ENCODE results near the gene METTL21C.

METTL21C gene

DNA sequence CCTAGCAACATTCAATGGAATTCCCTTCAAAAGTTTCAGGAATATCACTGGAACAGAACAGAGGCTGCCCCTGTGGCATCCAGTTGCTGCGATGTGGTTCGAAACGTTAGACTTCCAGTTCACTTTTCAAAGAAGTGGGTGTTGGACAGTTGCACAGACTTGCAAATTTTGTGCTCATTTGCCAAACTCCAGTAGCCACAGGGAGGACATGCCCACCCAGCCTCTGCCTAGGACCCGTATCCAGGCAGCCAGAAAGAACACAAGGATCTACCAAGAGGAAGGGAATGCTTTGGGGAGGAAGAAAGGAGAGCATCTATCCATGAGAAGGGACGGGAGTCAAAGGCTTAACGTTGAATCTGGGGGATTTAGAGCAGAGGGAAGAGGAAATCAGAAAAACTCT, at the start of gene METTL21C:
METTL21C (minus strand) TSS at position 108 of the 400 bp plus-strand sequence. CDS start 546 bp downstream, outside the sequence.
- no peak for DNase-seq (ENCODE audit: low read depth in 3 of 3, low spot score in 1 of 3)

GRCh38 chr13:102742506-102742905, 47.7 kb upstream of the METTL21C start:
- no peak for DNase-seq (ENCODE audit: low read depth in 3 of 3, low spot score in 1 of 3)

DNA sequence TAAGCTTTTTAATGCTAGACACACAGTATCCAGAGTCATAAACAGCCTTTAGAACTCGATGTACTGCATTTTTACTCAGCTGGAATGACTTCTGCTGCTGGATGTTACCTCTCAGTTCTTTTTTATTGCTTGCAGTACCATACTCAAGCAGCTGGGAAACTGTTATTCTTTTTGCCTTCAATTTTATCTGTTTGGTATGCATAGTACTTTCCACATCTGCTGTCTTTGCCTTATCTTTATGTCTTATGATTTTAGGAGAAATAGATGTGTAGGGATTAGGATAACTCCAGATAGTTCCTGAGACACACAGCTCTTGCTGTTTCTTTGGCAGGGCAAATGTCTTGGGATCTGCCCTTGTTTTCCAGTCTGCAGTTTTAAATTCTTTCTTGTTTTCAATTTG, 47.3 kb upstream of the METTL21C start:
- no peak for DNase-seq (ENCODE audit: low read depth in 3 of 3, low spot score in 1 of 3)

DNA sequence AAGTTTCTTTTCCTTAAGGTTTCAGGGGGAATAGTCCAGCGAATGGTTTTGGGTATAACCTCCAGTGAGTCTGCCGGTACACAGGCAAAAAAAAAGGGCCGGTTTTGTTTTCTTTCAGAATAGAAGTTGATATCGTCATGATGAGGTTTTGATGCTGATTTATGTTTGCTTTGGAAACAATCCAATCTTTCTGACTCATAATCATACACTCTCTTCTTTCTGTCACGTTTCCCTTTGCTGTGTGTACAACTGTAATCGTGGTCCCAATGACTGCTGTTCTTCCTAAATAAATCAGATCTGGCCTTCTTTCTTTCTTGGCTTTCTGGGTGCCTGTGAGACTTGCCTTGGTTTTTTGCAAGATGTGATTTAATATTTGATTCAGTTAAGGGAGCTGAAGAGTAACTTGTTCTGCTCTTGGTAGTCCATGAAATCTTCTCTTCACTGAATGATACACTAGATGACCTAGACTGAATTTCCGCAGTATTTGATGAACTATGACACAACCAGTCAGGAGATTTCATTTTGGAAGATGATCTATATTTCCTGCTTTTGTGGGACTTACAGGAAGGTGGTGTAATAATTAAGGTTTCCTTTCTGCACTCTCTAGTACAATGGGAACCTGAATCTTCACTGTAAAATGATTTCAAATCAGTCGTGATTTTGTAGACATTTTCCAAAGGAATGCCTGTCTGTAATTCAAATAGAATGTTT, 34.9 kb upstream of the METTL21C start:
- DNase-seq (ENCODE audit: low read depth in 3 of 3, low spot score in 1 of 3) = no peak

DNA sequence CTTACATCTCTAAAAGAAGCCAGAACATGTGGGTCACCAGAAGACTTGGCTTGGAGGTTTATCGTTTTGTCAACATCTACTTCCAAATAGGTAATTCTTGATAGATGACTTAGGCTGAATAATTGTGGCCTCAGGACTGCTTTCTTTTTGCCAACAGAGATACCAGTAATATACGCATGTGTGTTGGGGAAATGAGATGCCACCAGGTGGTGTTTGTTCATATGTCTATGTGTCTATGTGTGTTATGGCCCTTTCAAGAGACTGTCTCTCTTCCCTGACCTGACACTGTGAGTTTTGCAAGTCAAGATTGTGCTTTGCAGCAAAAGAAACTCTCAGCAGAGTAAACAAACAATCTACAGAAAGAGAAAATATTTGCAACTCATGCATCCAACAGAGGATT, 31.6 kb upstream of the METTL21C start:
- DNase-seq (ENCODE audit: low read depth in 3 of 3, low spot score in 1 of 3) = no peak

GRCh38 chr13:102724923-102725322, 30.1 kb upstream of the METTL21C start:
- no peak for DNase-seq (ENCODE audit: low read depth in 3 of 3, low spot score in 1 of 3)

DNA sequence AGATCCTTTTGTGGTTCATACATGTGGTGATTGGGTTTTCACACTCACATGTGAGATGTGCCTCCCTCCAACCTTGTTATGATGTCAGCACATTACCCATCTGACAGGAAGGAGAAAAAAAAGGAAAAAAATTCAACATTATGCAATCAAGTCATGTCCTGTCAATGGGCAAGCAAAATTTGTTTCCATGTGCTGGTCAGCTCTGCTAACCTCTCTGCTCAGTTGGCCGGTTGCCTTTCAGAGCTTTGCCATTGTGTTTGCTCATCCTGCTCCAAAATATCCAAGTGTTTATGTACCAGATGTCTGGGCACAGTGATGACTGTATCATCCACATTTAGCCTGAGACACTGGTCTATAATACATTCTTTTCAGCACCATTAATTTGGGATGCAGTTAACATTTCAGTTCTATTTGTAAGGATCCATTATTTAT, 27.0 kb upstream of the METTL21C start:
- DNase-seq (ENCODE audit: low read depth in 3 of 3, low spot score in 1 of 3) = no peak

DNA sequence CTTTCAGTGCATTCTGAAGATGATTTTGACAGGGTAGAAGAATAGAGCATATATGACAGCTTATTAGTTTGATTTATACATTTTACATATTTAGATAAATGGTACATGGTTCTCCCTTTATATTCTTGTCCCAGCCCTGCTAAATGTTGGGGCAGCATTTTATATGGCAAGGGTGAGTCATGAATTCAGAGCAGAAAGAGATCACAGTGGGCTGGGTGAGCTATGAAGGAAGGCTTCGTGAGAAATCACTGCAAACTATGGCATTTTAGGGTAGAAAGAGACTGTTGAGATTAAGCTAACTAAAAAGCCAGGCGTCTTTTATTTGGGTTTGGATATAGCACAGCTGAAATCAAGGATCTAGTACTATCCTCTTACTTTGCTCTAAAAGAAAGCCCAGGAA, 23.9 kb upstream of the METTL21C start:
- DNase-seq (ENCODE audit: low read depth in 3 of 3, low spot score in 1 of 3) = no peak

- DNase-seq (ENCODE audit: low read depth in 3 of 3, low spot score in 1 of 3) = no peak
Measured at GRCh38 chr13:102715447-102715846, 20.6 kb upstream of the METTL21C start.

DNA sequence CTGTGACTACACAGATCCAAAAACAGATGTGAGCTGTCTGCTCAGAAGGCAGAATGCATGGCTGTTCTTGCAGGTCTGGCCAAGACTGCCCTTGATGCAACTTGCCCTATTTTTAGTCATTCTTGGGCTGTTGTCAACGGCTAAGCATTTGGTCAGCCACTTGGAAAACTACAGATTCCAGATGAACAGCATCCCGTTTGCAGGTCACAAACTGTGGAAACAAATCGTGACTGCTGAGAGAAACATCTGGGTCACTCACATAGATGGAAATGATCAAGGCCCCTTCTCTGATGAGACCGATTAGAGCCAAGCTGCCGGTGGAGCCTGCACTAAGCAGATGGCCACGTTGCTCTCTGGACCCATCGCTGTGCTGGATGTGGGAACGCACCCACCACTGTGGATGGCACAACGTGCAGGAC, 15.4 kb upstream of the METTL21C start:
- no peak for DNase-seq (ENCODE audit: low read depth in 3 of 3, low spot score in 1 of 3)

DNA sequence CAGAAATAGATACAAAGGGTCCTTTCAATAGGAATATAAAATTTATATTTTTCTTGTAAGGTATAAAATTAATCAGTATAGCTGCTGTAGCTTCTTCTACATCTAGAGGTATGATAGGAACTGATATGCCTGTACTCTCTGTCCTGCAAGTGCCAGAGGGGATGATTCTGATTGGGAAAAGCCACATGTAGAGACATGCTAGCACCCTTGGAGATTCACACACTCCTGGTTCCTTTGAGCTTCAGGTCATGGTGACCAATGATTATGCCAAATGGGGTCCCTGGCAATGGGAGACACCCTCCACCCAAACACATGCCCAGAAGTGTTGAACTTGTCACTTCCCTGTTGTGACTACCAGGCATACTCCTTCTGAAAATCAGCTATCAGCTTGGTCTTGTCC, 14.7 kb upstream of the METTL21C start:
- DNase-seq (ENCODE audit: low read depth in 3 of 3, low spot score in 1 of 3) = no peak

GRCh38 chr13:102708991-102709390, 14.1 kb upstream of the METTL21C start:
- no peak for DNase-seq (ENCODE audit: low read depth in 3 of 3, low spot score in 1 of 3)

DNA sequence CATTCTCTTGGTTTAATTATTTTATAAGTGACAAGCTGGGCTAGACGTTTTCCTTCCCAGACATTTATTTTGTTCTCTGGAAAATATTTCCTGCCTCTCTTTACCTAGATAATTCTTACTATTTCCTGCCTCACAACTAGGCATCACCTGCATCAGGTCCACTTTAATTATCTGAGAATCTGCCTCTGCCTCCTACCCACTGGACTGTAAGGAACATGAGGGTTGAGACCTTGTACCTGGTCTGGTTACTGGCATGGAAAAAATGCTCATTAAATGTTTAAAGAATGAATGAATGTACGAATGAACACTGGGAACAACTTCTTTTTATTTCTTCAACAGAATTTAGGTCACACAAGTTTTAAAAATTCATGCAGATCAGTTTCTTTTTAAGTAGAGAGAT, 13.4 kb upstream of the METTL21C start:
- no peak for DNase-seq (ENCODE audit: low read depth in 3 of 3, low spot score in 1 of 3)

- no peak for DNase-seq (ENCODE audit: low read depth in 3 of 3, low spot score in 1 of 3)
Measured at GRCh38 chr13:102707467-102707866, 12.6 kb upstream of the METTL21C start.

GRCh38 chr13:102704238-102705058, 9.6 kb upstream of the METTL21C start:
- DNase-seq (ENCODE audit: low read depth in 3 of 3, low spot score in 1 of 3) = no peak

- DNase-seq (ENCODE audit: low read depth in 3 of 3, low spot score in 1 of 3) = no peak
Measured at GRCh38 chr13:102703726-102704035, 8.8 kb upstream of the METTL21C start.

DNA sequence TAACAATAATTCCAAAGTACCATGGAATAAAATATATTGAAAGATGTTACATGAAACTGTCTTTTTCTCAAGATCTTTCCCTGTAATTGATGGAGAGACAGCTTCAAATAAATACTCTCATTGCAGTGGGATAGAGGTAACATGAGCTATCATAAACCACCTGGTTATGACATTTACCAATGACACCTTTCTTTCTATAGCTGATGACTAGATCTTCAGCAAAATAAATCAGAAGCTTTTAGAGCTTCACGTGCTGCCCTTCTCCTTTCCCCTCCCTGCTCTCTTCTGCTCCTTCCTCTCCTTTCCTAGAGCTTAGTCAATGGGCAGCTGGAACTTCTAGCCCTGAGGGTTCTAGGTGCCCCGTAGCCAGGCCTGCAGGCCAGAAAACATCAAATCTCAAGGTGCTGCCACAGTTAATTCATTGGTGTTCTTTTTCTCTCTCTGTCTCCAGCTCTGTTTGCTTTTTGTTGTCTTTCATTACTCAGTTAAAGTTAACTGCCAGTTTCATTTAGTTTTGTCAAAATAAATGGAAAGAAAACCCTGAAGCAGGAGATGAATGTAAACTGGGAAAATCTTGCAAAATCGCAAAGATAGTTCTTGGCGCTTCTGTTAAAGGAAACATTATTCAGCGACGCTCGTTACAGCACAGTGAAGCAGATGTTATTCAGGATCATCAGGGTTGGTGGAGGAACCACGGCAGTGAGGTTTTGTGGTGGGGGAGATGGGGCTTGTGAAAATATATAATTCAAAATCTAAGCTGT, 8.3 kb upstream of the METTL21C start:
- DNase-seq (ENCODE audit: low read depth in 3 of 3, low spot score in 1 of 3) = no peak

- no peak for DNase-seq (ENCODE audit: low read depth in 3 of 3, low spot score in 1 of 3)
Measured at GRCh38 chr13:102701331-102701730, 6.5 kb upstream of the METTL21C start.

GRCh38 chr13:102700088-102701031, 5.5 kb upstream of the METTL21C start:
- no peak for DNase-seq (ENCODE audit: low read depth in 3 of 3, low spot score in 1 of 3)

DNA sequence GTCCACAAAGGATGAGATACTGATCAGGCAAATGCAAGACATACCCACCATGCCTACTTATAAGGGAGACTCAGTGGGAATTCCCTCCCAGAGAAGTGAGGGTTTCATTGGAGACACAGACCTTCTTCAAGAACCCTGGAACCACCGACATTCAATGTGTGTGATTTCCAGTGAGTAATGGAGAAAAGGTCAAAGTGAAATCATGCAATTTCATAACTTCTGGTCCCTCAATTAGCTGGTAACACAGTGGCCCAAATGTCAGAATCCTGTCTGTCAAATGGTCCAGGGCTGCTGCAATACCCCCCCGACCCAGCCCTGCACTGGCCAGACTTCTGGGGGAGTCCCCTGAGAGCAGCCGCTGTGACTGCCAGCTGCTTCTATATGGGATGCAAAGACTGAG, 4.7 kb upstream of the METTL21C start:
- DNase-seq (ENCODE audit: low read depth in 3 of 3, low spot score in 1 of 3) = no peak

GRCh38 chr13:102698649-102698980, 3.8 kb upstream of the METTL21C start:
- no peak for DNase-seq (ENCODE audit: low read depth in 3 of 3, low spot score in 1 of 3)
